ENCODE measurements around the gene KRTAP10-12. TPM values are rescaled to one million over a fixed set of nuclear protein-coding genes. Genes with fewer than 3 reads are reported as not detected.
A peak's percentile ranks its signal among the peaks of the same experiment; 100 is the strongest.
"Not testable (repeated sequence)": the region's sequence is repeated elsewhere in the genome, so short reads cannot be mapped to it uniquely, and the experiment has no call there.

The KRTAP10-12 gene
- total and polyA plus RNA-seq, 11 donors: not detected

DNA sequence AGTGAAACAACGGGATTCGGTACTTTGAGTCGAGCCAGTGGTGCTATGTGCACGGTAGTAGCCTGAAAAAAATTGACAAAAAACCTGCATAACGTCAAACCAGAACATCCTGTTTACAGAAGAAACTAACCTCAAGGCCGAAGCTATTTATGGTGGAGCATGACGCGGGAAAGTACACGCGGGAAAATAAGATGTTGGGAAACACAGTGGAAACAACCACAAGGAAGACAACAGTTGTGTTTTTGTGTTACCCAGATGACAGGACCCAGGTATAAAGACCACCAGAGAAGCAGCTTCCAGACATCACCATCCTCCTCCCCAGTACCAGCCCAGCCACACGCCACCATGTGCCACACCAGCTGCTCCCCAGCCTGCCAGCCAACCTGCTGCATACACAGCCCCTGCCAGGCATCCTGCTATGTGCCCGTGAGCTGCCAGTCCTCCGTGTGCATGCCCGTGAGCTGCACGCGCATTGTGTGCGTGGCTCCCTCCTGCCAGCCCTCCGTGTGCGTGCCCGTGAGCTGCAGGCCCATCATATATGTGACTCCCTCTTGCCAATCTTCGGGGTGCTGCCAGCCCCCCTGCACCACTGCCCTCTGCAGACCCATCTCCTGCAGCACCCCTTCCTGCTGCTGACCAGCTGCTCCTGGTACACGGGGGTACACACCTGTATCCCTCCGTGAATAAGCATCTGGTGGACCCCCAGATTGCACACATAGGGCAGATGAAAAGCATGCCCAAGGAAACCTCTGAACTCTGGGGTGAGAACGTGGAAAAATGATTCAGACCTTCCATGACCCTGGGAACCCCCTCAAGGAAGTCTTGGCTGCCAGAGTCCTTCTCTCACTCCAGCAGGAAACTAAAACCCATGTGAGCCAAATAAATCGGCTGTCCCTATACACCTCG is 39.1 kb upstream of the KRTAP10-12 start, which contains the start of gene KRTAP12-3:
Gene KRTAP12-3, plus strand, starts transcription at position 298 of the 906 bp plus-strand sequence. Its CDS starts 48 bp downstream, at position 346.
- intact Hi-C loops (cut with DNase I): no loop called here
- H3K27ac ChIP-seq: peak within 1 kb of the TSS in 2 of 12 donors; percentile 13 to 74
- H3K9me3 ChIP-seq: peaks cover 0 to 17% (median 4%) of the 10 kb centered on the region in 12 donors
- peaks cover 0 to 8% (median 0%) of the 10 kb centered on the region in 9 donors for H3K27me3 ChIP-seq
- H3K4me1 ChIP-seq: peaks cover 0 to 4% (median 0%) of the 10 kb centered on the region in 12 donors
- 72 to 76% (median 74%) methylated on average over 25 to 26 of the region's 26 CpGs for WGBS, 4 donors
- peak in 1 of 4 donors; percentile 16 for ATAC-seq
- TF ChIP-seq POLR2A (IDR thresholded peaks at IDR 0.05): no peak
- TF ChIP-seq, protein P1, sequence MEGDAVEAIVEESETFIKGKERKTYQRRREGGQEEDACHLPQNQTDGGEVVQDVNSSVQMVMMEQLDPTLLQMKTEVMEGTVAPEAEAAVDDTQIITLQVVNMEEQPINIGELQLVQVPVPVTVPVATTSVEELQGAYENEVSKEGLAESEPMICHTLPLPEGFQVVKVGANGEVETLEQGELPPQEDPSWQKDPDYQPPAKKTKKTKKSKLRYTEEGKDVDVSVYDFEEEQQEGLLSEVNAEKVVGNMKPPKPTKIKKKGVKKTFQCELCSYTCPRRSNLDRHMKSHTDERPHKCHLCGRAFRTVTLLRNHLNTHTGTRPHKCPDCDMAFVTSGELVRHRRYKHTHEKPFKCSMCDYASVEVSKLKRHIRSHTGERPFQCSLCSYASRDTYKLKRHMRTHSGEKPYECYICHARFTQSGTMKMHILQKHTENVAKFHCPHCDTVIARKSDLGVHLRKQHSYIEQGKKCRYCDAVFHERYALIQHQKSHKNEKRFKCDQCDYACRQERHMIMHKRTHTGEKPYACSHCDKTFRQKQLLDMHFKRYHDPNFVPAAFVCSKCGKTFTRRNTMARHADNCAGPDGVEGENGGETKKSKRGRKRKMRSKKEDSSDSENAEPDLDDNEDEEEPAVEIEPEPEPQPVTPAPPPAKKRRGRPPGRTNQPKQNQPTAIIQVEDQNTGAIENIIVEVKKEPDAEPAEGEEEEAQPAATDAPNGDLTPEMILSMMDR (IDR thresholded peaks at IDR 0.05): no peak
- DNase-seq: peak in 1 of 5 donors; percentile 54
- no peak within 1 kb of the TSS for H3K4me3 ChIP-seq
- no peaks in the 10 kb centered on the region for H3K36me3 ChIP-seq

DNA sequence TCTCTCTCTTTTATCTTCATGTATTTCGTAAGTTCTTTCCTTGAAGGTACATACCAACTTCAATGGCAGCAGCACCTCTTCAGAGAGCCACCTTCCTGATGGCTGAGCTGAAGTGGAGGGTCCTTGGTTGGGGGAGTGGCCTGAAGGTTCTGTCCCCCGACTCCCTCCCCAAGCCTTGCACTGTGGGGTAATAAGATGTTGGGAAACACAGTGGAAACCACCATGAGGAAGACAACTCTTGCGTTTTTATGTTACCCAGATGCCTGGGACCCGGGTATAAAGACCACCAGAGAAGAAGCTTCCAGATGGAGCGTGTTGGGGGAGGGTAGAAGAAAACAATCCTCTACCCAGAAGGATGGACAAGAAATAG is 38.4 kb upstream of the KRTAP10-12 start:
- 81 to 88% (median 83%) methylated on average over 5 of the region's 5 CpGs for WGBS, 4 donors

DNA sequence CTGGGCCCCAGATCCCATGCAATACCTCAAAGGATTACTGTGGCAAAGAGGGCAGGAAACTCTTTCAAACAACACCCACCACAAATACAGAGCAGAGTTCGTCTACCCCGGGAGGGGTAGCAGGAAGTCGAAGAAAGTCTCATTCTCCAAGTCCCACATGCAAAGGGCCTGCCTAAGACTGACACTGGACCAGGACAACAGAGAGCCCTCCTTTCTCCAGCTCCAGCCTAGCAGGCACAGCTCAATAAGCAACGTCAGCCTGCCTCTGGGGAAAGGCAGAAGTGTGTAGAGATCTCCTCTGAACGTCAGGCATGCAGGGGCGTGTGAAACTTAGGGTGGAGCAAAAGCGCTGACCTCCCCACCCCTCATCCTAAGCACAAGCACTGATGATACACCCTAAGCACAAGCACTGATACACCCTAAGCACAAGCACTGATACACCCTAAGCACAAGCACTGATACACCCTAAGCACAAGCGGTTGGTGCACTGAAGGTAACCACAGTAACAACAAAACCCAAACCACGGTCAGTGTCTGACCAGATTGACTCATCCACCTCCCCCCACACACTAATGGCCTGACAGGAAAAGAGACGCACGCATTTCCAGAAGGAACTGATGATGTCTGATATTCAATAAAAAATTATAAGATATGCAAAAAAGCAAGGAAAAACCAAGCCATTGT is 37.9 kb upstream of the KRTAP10-12 start:
- intact Hi-C loops (cut with DNase I): no loop called here
- ATAC-seq (no peak), DNase-seq (no peak)
- no peak overlapping the region for H3K4me3 ChIP-seq
- TF ChIP-seq POLR2A (IDR thresholded peaks at IDR 0.05): no peak
- TF ChIP-seq, protein P1 (IDR thresholded peaks at IDR 0.05): no peak
- 53 to 64% (median 56%) methylated on average over 11 of the region's 11 CpGs for WGBS, 4 donors
- no peaks in the 10 kb centered on the region for H3K36me3 ChIP-seq
- H3K27me3 ChIP-seq: peaks cover 0 to 8% (median 0%) of the 10 kb centered on the region in 9 donors
- peak overlapping the region in 1 of 12 donors; percentile 74 for H3K27ac ChIP-seq
- H3K9me3 ChIP-seq: peaks cover 0 to 17% (median 4%) of the 10 kb centered on the region in 12 donors
- H3K4me1 ChIP-seq: peaks cover 0 to 4% (median 0%) of the 10 kb centered on the region in 12 donors

More for the DNA sequence above, 38.4 kb upstream of the KRTAP10-12 start:
- Histone ChIP-seq H3K4me1 (peaks cover 0 to 4% (median 0%) of the 10 kb centered on the region in 12 donors), H3K9me3 (peaks cover 0 to 17% (median 4%) of the 10 kb centered on the region in 12 donors), H3K27ac (peak overlapping the region in 1 of 12 donors; percentile 74), H3K27me3 (peaks cover 0 to 8% (median 0%) of the 10 kb centered on the region in 9 donors), H3K36me3 (no peaks in the 10 kb centered on the region), H3K4me3 (no peak overlapping the region)
- no peak for TF ChIP-seq POLR2A (IDR thresholded peaks at IDR 0.05)
- TF ChIP-seq, protein P1 (IDR thresholded peaks at IDR 0.05): no peak
- ATAC-seq: no peak
- no peak for DNase-seq
- intact Hi-C loops (cut with DNase I): no loop called here

DNA sequence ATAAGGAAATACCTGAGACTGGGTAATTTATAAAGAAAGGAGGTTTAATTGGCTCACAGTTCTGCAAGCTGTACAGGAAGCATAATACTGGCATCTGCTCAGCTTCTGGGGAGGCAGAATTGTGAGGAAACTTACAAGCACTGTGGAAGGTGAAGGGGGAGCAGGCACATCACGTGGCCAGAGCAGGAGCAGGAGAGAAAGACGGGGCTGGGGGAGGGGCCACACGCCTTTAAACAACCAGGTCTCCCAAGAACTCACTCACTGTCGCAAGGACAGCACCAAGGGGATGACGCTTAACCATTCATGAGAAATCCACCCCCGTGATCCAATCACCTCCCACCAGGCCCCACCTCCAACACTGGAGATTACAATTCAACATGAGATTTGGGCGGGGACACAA is 35.4 kb upstream of the KRTAP10-12 start:
- H3K36me3 ChIP-seq, ATAC-seq, H3K4me3 ChIP-seq, H3K4me1 ChIP-seq, H3K27ac ChIP-seq, H3K27me3 ChIP-seq, DNase-seq: not testable (repeated sequence)
- intact Hi-C loops (cut with DNase I): loop anchor here in 1 of 10 donors (10.0 kb wide), 1 partner anchor 63 kb away; no protein-coding TSS in a partner anchor
- WGBS, 4 donors: 41 to 59% (median 54%) methylated on average over 7 of the region's 7 CpGs
- H3K9me3 ChIP-seq: peaks cover 0 to 12% (median 0%) of the 10 kb centered on the region in 12 donors

Measured in heart left ventricle (tissue), 16 donors.